Brain microvascular endothelial cell (primary cell): ENCODE measurements around the gene TMEM273.

Experiments used
- DNase-seq: peaks from one replicate; pipeline ENCODE4 v3.0.0-alpha.2; 2020
- H3K27ac ChIP-seq: fragments of 250-450 bp; sonication (Bioruptor Pico); 2 replicates; pipeline ENCODE4 v1.5.1; 2020; ENCODE audit warnings: mild to moderate bottlenecking, moderate library complexity
- H3K27me3 ChIP-seq: fragments of 250-450 bp; sonication (Bioruptor Pico); replicated peaks from 2 replicates; pipeline ENCODE4 v1.5.1; 2020; ENCODE audit warnings: mild to moderate bottlenecking
- H3K36me3 ChIP-seq: fragments of 250-450 bp; sonication (Bioruptor Pico); replicated peaks from 2 replicates; pipeline ENCODE4 v1.5.1; 2020; ENCODE audit warnings: mild to moderate bottlenecking
- H3K4me3 ChIP-seq: 2 replicates; pipeline ENCODE4 v1.5.1; 2011; ENCODE audit warnings: low read depth, mild to moderate bottlenecking, control low read depth, low read length, moderate library complexity
- in situ Hi-C: cut with HindIII; loops from 2 replicates; pipeline ENCODE4 v1.10.0; 2017; ENCODE audit warnings: low sequenced_read_pairs, low pct_ligation_motif_present
- TF ChIP-seq, protein P1 (sequence below): IDR thresholded peaks from 2 replicates; pipeline ENCODE4 v1.5.1; 2011; ENCODE audit warnings: low read depth, mild to moderate bottlenecking, moderate library complexity, low read length, control low read depth, inconsistent platforms; ENCODE audit errors: missing control alignments

Gene TMEM273

DNA sequence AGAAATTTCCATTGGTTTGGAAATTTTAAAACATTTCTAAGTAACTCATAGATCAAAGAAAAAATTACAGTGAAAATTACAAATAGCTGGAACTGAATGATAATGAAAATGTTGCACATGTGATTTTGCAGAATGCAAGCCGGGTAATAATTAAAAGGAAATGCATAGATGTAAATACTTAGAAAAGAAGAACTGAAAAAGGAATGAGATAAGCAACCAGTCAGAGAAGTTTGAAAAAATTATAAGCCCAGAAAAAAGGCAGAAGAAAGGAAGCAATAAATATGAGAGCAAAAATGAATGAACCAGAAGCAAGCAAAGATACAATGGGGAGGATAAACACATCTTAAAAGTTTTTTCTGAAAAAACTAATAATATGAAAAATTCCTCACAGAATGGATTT is 3.2 kb upstream of the TMEM273 start:
- no peak overlapping the region for H3K4me3 ChIP-seq
- TF ChIP-seq, protein P1, sequence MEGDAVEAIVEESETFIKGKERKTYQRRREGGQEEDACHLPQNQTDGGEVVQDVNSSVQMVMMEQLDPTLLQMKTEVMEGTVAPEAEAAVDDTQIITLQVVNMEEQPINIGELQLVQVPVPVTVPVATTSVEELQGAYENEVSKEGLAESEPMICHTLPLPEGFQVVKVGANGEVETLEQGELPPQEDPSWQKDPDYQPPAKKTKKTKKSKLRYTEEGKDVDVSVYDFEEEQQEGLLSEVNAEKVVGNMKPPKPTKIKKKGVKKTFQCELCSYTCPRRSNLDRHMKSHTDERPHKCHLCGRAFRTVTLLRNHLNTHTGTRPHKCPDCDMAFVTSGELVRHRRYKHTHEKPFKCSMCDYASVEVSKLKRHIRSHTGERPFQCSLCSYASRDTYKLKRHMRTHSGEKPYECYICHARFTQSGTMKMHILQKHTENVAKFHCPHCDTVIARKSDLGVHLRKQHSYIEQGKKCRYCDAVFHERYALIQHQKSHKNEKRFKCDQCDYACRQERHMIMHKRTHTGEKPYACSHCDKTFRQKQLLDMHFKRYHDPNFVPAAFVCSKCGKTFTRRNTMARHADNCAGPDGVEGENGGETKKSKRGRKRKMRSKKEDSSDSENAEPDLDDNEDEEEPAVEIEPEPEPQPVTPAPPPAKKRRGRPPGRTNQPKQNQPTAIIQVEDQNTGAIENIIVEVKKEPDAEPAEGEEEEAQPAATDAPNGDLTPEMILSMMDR = no peak
- no peaks in the 10 kb centered on the region for H3K36me3 ChIP-seq
- H3K27ac ChIP-seq = no peak overlapping the region
- in situ Hi-C loops = no loop called here
- no peaks in the 10 kb centered on the region for H3K27me3 ChIP-seq
- no peak for DNase-seq

DNA sequence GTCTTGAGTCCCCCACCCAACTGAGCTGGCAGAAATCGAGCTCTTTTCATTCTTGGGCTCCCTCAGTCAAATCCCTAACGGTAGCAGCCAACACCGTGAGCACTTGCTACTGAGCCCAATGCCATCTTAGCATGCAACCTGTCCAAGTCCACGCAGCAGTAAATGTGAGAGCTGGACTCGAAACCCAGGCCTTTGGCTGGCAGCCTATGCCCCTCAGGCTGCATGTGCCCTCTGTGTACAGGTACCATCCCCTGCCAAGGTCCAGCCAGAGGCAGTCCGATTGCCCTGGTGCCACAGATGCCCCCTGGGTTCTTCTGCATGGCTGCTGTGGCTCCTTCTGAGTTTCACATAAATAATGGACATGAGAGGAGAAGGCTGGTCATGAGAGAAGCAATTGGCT is 1.2 kb upstream of the TMEM273 start:
- Histone ChIP-seq H3K36me3 (no peaks in the 10 kb centered on the region), H3K27ac (no peak overlapping the region), H3K27me3 (no peaks in the 10 kb centered on the region), H3K4me3 (no peak overlapping the region)
- in situ Hi-C loops = no loop called here
- DNase-seq = no peak
- TF ChIP-seq, protein P1 = no peak

DNA sequence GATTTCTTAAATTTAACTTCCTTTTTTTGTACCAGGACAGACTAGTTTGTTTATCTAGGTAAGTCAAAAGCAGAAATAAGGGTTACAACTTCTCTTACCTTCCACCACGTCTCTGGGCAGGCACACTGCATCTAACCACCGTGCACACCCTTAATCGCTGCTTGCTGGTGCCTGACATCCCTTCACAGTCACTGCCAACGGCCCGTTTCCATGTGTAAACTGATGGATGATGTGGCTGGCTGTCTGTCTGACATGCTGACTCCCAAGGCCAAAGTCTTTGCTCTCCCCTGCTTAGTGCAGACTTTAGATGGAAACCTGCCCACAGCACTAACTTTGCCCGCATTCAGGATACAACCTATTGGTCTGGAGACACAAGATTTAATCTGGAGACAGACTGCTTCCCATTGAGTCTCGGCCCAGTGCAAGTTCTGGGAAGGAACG is 1.1 kb downstream of the TMEM273 start:
- H3K27ac ChIP-seq = no peak overlapping the region
- no peak overlapping the region for H3K4me3 ChIP-seq
- DNase-seq = no peak
- no peaks in the 10 kb centered on the region for H3K27me3 ChIP-seq
- no peaks in the 10 kb centered on the region for H3K36me3 ChIP-seq
- TF ChIP-seq, protein P1 = no peak
- in situ Hi-C loops = no loop called here

DNA sequence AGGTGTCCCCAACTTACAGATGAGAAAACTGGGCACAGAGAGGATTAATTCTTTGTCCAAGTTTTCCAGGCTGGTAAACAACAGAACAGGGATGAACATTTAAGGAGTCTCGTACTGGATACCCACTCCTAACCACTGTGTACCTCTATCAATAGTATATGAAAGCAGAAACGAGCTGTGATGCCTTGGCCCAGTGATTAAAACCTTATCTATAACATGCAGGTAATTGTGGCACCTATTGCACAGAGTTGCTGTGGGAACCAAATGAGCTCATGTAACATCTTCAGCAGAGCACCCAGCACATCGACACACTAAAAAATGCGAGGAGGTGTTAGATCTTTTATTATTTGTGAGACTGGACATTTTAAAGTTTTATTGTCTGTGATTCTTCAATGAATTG is 1.6 kb downstream of the TMEM273 start:
- Histone ChIP-seq H3K4me3 (no peak overlapping the region), H3K27me3 (no peaks in the 10 kb centered on the region), H3K27ac (no peak overlapping the region), H3K36me3 (no peaks in the 10 kb centered on the region)
- TF ChIP-seq, protein P1 = no peak
- no peak for DNase-seq
- in situ Hi-C loops = no loop called here

DNA sequence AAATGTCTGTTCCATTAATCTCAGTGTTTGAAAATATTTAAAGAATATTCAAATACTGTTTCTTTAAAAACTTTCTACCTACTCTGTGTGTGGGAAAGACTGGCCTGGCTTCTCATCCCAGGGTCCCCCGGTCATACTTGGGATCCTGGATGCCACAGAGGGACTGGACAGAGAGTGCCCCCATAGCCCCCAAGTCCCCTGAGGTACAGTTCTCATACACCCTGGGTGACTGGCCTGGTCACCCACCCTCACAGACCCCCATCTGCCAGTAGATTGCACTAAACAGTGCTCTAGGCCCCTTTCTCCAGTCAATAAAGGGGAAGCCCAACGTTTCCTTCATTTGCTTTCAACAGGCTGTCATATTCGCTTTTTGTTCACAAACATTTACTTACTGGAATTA is 3.0 kb downstream of the TMEM273 start:
- Histone ChIP-seq H3K27ac (no peak overlapping the region), H3K4me3 (no peak overlapping the region), H3K36me3 (no peaks in the 10 kb centered on the region), H3K27me3 (no peaks in the 10 kb centered on the region)
- in situ Hi-C loops = no loop called here
- TF ChIP-seq, protein P1 = no peak
- no peak for DNase-seq

DNA sequence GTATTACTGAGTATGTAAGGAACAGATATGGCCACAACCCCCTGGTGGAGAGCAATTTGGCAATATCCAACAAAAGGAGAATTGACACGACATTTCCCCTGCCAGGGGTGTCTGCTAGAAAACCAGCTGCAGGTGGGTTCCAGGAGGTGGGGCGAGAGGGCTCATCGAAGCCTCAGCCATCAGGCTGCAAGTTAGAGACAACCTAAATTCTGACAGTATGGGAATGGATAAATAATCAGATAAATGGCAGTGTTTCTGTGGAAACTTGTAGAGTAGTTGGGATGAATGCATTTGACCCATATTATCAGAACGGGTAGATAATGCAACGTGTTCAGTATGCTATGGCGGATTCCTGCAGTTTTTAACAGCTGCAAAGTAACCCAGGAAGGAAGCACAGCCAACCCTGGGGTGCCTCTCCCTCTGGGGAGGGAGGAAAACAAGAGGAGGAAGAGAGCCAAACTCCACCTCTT is 3.5 kb downstream of the TMEM273 start:
- H3K27ac ChIP-seq = no peak overlapping the region

More for the DNA sequence above, 3.5 kb downstream of the TMEM273 start:
- no peaks in the 10 kb centered on the region for H3K36me3 ChIP-seq
- no peak for DNase-seq
- in situ Hi-C loops = no loop called here
- H3K4me3 ChIP-seq = no peak overlapping the region
- TF ChIP-seq, protein P1 = no peak
- no peaks in the 10 kb centered on the region for H3K27me3 ChIP-seq
